KOPT-K1 (cell line): ENCODE measurements around the gene PATE1.

Experiments used
- H3K27ac ChIP-seq: fragments of 200-600 bp; sonication (generic); 2 replicates; pipeline ENCODE4 v1.5.1; 2016; ENCODE audit warnings: antibody characterized with exemption, mild to moderate bottlenecking, low read depth, low read length; ENCODE audit not compliant: poor library complexity, severe bottlenecking
- H3K36me3 ChIP-seq: fragments of 200-600 bp; sonication (generic); 2 replicates; pipeline ENCODE4 v1.5.1; 2017; ENCODE audit warnings: antibody characterized with exemption, mild to moderate bottlenecking, low read length, moderate library complexity; ENCODE audit not compliant: insufficient read depth
- H3K9me3 ChIP-seq: fragments of 200-600 bp; sonication (generic); 2 replicates; pipeline ENCODE4 v1.5.1; 2017; ENCODE audit warnings: antibody characterized with exemption, low read length, mild to moderate bottlenecking; ENCODE audit not compliant: insufficient read depth, poor library complexity, severe bottlenecking

PATE1 gene

DNA sequence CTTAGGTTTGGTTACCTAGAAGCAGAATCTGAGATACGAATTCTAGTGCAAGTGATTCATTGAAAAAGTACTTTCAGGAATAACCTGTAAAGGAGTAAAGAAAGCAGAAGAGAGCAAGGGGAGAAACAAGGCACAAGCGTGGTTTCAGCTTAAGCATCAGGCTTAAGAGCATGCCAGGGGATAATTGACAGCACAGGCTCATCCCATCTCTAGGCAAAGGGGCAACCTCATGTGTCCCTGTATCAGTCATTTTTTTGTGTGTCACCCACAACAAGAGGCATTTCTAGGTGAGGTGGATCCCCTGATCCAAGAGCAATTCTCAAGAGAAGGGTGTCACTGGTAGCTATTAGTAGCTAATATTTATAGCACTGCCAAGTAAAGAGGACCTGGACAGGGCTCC lies 24.5 kb downstream of the PATE1 start:
- no peak overlapping the region for H3K27ac ChIP-seq
- no peaks in the 10 kb centered on the region for H3K9me3 ChIP-seq
- H3K36me3 ChIP-seq, result no peaks in the 10 kb centered on the region

DNA sequence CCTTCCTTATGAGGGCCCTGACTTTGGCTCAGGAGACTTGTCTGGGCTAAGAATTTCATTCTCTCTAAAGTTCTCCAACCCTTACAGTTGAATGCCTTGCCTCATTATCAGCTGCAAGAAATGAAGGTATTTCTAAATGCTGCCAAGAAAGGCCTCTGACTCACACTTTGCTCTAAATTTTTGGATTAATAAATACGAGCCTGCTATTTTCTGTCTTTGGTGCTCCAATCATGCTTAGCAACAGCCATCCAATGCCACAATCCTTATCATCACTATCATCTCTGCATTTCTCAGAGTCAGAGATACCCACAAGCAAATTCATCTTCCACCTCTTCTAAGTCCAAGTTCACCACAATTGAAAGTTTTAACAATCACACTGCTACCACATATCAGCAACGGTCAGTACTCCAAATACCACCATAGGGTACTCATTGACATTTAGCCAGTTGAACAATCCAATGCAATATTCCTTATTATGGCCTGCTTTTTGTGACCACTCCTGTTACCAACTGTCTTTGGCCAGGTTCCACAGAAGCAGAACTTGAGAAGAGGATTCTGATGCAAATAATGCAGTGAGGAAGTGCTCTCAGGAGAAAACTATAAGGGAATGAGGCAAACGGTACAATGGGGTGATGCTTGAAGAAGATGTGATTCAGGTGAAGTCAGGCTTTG lies 26.9 kb downstream of the PATE1 start:
- H3K9me3 ChIP-seq, result no peaks in the 10 kb centered on the region
- H3K27ac ChIP-seq, result no peak overlapping the region
- no peaks in the 10 kb centered on the region for H3K36me3 ChIP-seq

DNA sequence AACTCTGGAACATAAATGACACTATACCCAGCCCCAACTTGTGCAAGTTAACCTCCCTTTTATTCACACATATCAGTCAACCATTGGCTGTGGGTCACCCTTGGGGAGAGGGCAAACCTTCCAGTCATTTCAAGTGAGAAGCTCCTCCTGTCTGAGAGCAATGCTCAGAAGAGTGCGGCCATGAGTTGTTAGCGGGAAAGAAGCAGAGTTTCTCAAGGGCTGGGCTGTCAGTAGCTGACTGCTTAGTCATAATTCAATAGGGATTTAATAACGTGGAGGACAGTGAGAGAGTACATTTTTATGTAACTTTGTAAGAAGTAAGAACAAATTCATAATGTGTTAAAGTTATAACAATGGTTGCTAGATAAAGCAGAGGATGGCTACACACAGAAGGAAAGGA lies 27.4 kb downstream of the PATE1 start:
- Histone ChIP-seq H3K27ac (no peak overlapping the region), H3K9me3 (no peaks in the 10 kb centered on the region), H3K36me3 (no peaks in the 10 kb centered on the region)

DNA sequence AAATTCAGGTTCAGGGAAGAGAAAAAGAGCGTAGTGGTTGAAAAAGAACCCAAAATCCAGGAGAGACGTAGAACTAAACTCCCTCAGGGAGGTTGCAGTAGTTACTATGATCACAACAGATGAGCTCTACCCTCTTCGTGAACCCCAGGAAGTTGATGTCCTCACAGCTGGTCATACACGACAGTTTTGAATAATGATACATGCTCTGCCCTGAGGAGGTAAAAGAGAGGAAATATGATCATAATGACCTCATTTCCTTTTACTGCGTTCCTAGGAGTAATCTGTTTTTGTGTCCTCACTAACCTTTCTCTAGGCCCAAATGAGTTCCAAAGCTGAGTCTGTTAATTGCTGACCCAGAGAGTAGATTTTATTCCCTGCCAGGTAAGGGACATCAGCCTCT lies 31.2 kb downstream of the PATE1 start:
- Histone ChIP-seq H3K27ac (no peak overlapping the region), H3K36me3 (no peaks in the 10 kb centered on the region)

DNA sequence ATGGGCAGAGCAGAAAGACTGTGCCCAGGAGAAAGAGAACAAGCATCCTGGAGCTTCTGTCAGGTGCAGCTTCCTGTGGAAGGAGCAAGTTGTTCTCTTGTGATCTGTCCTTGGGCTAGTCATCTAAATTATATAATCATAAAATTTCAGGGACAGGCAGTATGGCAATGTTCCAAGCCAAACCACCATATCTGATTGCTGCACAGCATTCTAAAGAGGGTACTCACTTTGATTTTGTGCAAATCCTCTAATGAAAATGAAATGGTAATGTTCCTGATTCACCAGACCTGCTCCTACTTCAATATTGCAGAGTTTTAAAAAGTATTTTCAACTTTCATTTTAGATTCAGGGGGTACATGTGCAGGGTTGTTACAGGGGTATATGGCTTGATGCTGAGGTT lies 32.6 kb downstream of the PATE1 start, which contains the start of gene PATE2:
Gene PATE2 (minus strand): TSS at position 101 of the 400 bp plus-strand sequence. CDS start 55 bp downstream, at position 46.
- Histone ChIP-seq H3K27ac (no peak within 1 kb of the TSS), H3K36me3 (no peaks in the 10 kb centered on the region), H3K9me3 (no peaks in the 10 kb centered on the region)

More for the DNA sequence above, 31.2 kb downstream of the PATE1 start:
- no peaks in the 10 kb centered on the region for H3K9me3 ChIP-seq

DNA sequence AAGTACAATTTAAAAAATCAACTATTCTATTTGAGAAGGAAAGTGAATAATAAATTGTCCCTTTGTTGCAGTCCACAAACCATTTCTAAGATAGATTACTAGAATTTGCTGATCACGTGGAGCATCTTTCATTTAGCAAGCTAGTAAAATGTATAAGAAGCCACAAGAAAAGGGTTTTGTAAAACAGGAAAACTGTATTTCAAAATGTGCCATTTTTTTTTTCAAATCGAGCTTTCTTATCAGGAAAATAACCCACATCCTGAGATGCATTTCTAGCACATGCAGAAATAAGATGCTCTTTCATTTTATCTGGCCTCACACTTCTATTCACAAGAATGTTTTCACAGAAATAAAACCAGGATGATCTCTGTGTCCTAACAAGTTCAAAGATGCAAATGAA lies 38.6 kb downstream of the PATE1 start:
- Histone ChIP-seq H3K27ac (no peak overlapping the region), H3K9me3 (no peaks in the 10 kb centered on the region), H3K36me3 (no peaks in the 10 kb centered on the region)

DNA sequence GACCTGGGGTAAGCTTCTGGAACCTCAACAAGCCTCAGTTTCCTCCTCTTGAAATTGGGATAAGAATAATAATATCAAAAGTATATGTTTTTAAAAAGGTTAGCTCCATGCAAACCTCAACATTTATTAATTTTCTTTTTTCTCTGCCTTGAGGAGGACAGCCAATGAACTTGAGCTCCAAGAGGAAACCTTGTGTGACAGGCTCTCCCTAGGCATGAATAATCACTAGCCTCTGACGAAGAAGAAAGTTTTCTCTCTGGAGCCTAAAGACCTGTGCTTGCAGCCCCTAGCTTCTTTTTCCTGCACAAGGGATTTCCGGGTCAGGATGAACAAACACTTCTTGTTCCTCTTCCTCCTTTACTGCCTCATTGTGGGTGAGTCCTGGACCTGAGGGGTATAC lies 41.7 kb downstream of the PATE1 start, which contains the start of gene PATE3:
Gene PATE3 (plus strand): TSS at position 301 of the 400 bp plus-strand sequence. CDS start 25 bp downstream, at position 326.
- Histone ChIP-seq H3K36me3 (no peaks in the 10 kb centered on the region), H3K9me3 (no peaks in the 10 kb centered on the region), H3K27ac (no peak within 1 kb of the TSS)

DNA sequence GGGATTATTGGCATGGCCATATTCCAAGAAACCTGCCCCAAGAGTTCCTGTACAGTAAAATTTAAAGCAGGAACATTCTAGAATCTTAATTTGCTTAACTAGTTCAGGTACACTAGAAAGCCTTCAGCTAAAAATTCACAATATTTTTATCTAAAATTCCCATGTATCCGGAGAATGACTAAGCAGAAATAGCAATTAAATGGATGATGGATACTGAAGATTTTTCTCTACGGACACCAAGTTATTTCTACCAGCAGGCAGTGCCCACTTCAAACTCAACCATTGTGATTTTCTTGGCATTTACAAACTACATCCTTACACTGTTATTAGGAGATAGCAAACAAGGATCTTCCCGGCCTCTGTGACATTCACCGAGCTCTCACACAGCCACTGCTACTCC lies 44.7 kb downstream of the PATE1 start:
- Histone ChIP-seq H3K9me3 (no peaks in the 10 kb centered on the region), H3K27ac (no peak overlapping the region), H3K36me3 (no peaks in the 10 kb centered on the region)

DNA sequence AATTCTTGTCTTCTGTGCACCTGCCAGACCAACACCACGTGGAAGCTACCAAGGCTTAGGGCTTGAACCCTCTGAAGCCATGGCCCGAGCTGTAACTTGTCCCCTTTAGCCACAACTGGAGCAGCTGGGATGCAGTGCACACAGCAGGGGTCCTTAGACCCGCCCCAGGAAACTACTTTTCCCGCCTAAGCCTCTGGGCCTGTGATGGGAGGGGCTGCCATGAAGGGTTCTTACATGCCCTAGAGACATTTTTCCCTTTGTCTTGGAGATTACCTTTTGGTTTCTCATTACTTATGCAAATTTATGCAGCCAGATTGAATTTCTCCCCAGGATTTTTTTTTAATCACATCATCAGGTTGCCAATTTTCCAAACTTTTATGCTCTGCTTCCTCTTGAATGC lies 51.6 kb downstream of the PATE1 start:
- no peak overlapping the region for H3K27ac ChIP-seq
- H3K36me3 ChIP-seq, result no peaks in the 10 kb centered on the region
- peaks cover 9% of the 10 kb centered on the region for H3K9me3 ChIP-seq
